BE2C (cell line): ENCODE data around the gene GSKIP.

Experiments used
- DNase-seq: peaks from one replicate; pipeline ENCODE4 v3.0.0-alpha.2; 2020
- H3K27me3 ChIP-seq: fragments of 250-450 bp; sonication (Bioruptor Pico); 2 replicates; pipeline ENCODE4 v1.5.1; 2020; ENCODE audit warnings: mild to moderate bottlenecking
- H3K36me3 ChIP-seq: fragments of 250-450 bp; sonication (Bioruptor Pico); 2 replicates; pipeline ENCODE4 v1.5.1; 2020; ENCODE audit warnings: mild to moderate bottlenecking
- H3K4me1 ChIP-seq: fragments of 250-450 bp; sonication (Bioruptor Pico); 2 replicates; pipeline ENCODE4 v1.5.1; 2020
- H3K4me3 ChIP-seq: 2 replicates; pipeline ENCODE4 v1.5.1; 2011; ENCODE audit warnings: low read depth, low read length
- H3K9me3 ChIP-seq: fragments of 250-450 bp; sonication (Bioruptor Pico); 2 replicates; pipeline ENCODE4 v1.5.1; 2020
- CTCF ChIP-seq: IDR thresholded peaks from 2 replicates; pipeline ENCODE4 v1.5.1; 2012; ENCODE audit warnings: mild to moderate bottlenecking, low read depth, low read length

GSKIP gene

DNA sequence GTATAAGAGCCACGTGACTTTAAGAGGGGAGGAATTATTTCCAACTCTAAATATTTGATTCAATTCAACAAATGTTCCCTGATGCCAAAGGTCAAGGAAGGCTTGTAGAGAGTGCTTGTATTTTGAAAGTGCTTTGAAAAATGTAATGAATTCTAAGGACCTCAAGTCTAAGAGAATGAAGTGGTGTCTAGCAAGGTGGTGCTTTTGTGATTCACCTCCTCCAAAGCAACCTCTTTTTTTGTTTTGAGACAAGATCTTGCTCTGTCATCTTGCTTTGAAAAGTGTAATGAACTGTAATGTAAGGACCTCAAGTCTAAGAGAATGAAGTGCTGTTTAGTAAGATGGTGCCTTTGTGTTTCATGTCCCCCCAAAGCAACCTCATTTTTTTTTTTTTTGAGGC is 42.4 kb downstream of the GSKIP start:
- no peak overlapping the region for H3K4me3 ChIP-seq
- no peak for DNase-seq
- H3K9me3 ChIP-seq: no peaks in the 10 kb centered on the region
- no peaks in the 10 kb centered on the region for H3K36me3 ChIP-seq
- H3K27me3 ChIP-seq: no peaks in the 10 kb centered on the region
- TF ChIP-seq CTCF: no peak
- no peaks in the 10 kb centered on the region for H3K4me1 ChIP-seq

GRCh38 chr14:96407935-96408570 is 44.7 kb downstream of the GSKIP start:
- no peaks in the 10 kb centered on the region for H3K27me3 ChIP-seq
- DNase-seq: no peak

DNA sequence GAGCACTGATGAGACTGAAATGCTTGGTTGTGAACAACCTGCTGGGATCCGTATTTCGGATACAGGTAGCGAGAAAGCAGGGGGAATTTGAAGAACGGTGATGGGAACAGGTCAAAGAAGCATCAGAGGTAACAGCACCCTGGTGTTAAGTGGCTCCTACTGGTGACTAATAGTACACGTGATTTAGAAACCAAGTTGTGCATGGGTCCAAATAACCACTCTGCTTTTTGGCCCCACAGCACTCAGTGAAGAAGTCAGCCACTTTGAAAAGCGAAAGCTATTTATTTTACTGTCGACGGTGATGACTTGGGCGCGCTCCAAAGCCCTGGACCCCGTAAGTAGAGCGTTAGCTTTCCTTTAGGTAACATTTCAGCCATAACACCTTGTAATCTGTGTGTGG is 45.3 kb downstream of the GSKIP start:
- no peaks in the 10 kb centered on the region for H3K4me1 ChIP-seq
- no peak for TF ChIP-seq CTCF
- no peaks in the 10 kb centered on the region for H3K27me3 ChIP-seq

More at GRCh38 chr14:96407935-96408570, 44.7 kb downstream of the GSKIP start:
- H3K4me3 ChIP-seq: no peak overlapping the region
- no peaks in the 10 kb centered on the region for H3K4me1 ChIP-seq
- H3K9me3 ChIP-seq: no peaks in the 10 kb centered on the region
- TF ChIP-seq CTCF: no peak
- H3K36me3 ChIP-seq: no peaks in the 10 kb centered on the region

GRCh38 chr14:96409701-96410100 is 46.4 kb downstream of the GSKIP start:
- no peak for DNase-seq
- Histone ChIP-seq H3K4me3 (no peak overlapping the region), H3K9me3 (no peaks in the 10 kb centered on the region), H3K27me3 (no peaks in the 10 kb centered on the region), H3K36me3 (no peaks in the 10 kb centered on the region), H3K4me1 (no peaks in the 10 kb centered on the region)
- no peak for TF ChIP-seq CTCF

More for the DNA sequence above, 45.3 kb downstream of the GSKIP start:
- H3K36me3 ChIP-seq: no peaks in the 10 kb centered on the region
- no peak for DNase-seq
- no peak overlapping the region for H3K4me3 ChIP-seq
- no peaks in the 10 kb centered on the region for H3K9me3 ChIP-seq

GRCh38 chr14:96410119-96410518 is 46.8 kb downstream of the GSKIP start:
- Histone ChIP-seq H3K4me3 (no peak overlapping the region), H3K27me3 (no peaks in the 10 kb centered on the region), H3K4me1 (no peaks in the 10 kb centered on the region), H3K9me3 (no peaks in the 10 kb centered on the region), H3K36me3 (no peaks in the 10 kb centered on the region)
- no peak for DNase-seq
- no peak for TF ChIP-seq CTCF

- Histone ChIP-seq H3K27me3 (no peaks in the 10 kb centered on the region), H3K4me1 (no peaks in the 10 kb centered on the region), H3K36me3 (no peaks in the 10 kb centered on the region), H3K9me3 (no peaks in the 10 kb centered on the region), H3K4me3 (no peak overlapping the region)
- DNase-seq: no peak
- TF ChIP-seq CTCF: no peak
Measured at GRCh38 chr14:96413526-96413925, 50.2 kb downstream of the GSKIP start.
